MM.1S (cell line): ENCODE measurements around the gene CANT1.

ENCODE experiments used
- EZH2phosphoT487 ChIP-seq: fragments of 300-600 bp; sonication (generic); IDR thresholded peaks from 2 replicates; pipeline ENCODE4 v1.6.1; 2018; ENCODE audit warnings: antibody characterized with exemption, low read length
- TF ChIP-seq, protein P1 (sequence below): fragments of 300-600 bp; sonication (generic); IDR thresholded peaks from 2 replicates; pipeline ENCODE4 v1.5.1; 2016; ENCODE audit warnings: antibody characterized with exemption, low read length, mixed read lengths

DNA sequence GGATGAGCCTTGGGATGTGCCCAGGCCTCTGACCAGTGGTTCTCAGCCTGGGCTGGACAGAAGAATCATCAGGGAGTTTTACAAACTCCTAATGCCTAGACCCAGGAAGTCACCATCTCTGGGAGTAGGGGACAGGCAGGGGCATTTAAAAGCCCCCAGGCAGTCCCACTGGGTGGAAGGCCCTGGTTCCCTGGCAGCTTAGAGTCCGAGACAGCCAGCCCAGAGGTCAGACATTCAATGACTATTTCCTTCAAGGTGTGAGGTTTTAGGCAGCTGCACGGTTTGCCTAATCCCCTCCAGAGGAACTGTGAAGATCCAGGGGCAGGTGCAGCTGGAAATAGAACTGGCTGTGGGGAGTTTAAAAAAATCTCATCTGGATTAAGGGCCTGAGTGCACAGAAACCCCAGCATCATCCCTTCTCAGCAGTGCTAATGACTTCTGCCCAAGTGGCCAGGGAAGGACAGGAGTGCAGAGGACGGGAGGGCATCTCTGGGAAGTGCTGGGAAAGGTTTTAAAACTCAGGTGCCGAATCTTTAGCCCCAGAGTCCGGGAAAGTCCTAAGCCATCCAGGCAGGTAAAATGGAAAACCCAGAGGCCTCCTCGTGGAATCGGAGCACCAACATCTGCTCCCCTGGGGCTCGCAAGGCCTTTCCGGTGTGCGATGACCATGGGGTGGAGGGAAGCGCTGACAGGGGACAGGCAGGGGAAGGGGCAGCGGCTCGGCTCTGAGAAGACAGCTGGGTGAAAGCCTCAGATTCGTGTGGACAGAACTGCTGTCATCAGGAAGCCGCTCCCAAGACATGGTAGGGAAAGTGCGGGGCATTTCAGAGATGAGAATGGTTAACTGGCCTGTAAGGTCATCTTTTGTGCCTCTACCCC lies 28.3 kb downstream of the CANT1 start:
- TF ChIP-seq, protein P1, sequence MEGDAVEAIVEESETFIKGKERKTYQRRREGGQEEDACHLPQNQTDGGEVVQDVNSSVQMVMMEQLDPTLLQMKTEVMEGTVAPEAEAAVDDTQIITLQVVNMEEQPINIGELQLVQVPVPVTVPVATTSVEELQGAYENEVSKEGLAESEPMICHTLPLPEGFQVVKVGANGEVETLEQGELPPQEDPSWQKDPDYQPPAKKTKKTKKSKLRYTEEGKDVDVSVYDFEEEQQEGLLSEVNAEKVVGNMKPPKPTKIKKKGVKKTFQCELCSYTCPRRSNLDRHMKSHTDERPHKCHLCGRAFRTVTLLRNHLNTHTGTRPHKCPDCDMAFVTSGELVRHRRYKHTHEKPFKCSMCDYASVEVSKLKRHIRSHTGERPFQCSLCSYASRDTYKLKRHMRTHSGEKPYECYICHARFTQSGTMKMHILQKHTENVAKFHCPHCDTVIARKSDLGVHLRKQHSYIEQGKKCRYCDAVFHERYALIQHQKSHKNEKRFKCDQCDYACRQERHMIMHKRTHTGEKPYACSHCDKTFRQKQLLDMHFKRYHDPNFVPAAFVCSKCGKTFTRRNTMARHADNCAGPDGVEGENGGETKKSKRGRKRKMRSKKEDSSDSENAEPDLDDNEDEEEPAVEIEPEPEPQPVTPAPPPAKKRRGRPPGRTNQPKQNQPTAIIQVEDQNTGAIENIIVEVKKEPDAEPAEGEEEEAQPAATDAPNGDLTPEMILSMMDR: no peak
- TF ChIP-seq EZH2phosphoT487: no peak
